Measurements from ENCODE around the gene TBC1D32.
"Not testable (repeated sequence)": the region's sequence is repeated elsewhere in the genome, so short reads cannot be mapped to it uniquely, and the experiment has no call there.

The TBC1D32 gene

GRCh38 chr6:121319112-121319553 lies 15.1 kb downstream of the TBC1D32 start:
- no peak for DNase-seq

- DNase-seq = no peak
Measured at GRCh38 chr6:121314381-121315112, 19.7 kb downstream of the TBC1D32 start.

GRCh38 chr6:121311814-121312213 lies 22.5 kb downstream of the TBC1D32 start:
- DNase-seq = not testable (repeated sequence)

DNA sequence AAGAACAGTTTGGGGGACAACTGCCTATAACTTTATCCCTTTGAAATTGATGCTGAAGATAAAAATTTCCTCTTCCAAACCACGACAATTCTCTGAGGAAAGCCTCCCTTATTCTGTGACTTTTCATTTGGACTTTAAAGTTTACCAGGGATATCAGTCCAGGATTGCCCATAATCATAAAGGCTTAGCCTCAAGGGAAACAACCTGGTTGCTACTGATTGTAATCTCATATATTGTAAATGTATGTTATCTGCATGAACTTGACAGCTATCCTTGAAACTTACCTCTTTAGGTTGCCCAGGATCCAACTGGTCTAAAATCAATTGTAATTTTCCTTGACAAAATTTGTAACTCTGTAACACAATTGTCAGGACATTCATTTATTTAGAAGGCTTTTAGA lies 23.8 kb downstream of the TBC1D32 start:
- no peak for DNase-seq

GRCh38 chr6:121309768-121310469 lies 24.4 kb downstream of the TBC1D32 start:
- no peak for DNase-seq

- DNase-seq = no peak
Measured at GRCh38 chr6:121305957-121306607, 28.2 kb downstream of the TBC1D32 start.

DNA sequence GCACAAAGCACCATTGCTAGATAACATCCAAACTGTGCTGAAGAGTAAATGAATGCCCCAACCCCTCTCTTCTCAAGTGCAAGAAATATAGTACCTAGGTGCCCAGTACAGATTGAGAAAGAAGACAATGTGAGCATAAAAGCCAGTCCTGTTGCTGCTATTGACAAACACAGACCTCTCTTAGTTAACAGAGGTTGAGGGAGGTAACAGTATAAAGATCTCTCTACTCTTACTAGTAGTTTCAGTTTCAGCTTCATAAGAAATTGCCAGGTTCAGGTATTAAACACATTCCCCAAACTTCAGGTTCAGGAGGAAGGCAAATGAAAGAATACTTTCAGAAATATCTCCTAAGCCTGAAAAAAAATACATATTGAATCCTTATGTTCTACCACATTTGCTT lies 31.4 kb downstream of the TBC1D32 start:
- DNase-seq = no peak

DNA sequence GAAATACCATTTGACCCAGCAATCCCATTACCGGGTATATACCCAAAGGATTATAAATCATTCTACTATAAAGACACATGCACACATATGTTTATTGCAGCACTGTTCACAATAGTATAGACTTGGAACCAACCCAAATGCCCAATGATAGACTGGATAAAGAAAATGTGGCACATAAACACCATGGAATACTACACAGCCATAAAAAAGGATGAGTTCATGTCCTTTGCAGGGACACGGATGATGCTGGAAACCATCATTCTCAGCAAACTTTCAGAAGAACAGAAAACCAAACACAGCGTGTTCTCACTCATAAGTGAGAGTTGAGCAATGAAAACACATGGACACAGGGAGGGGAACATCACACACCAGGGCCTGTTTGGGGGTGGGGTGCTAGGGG lies 33.1 kb downstream of the TBC1D32 start:
- DNase-seq = not testable (repeated sequence)

GRCh38 chr6:121297694-121298093 lies 36.6 kb downstream of the TBC1D32 start:
- no peak for DNase-seq

- no peak for DNase-seq
Measured at GRCh38 chr6:121285041-121285440, 49.2 kb downstream of the TBC1D32 start.

GRCh38 chr6:121274666-121275295 lies 59.5 kb downstream of the TBC1D32 start:
- DNase-seq = no peak

- DNase-seq = no peak
Measured at GRCh38 chr6:121263742-121264141, 70.5 kb downstream of the TBC1D32 start.

DNA sequence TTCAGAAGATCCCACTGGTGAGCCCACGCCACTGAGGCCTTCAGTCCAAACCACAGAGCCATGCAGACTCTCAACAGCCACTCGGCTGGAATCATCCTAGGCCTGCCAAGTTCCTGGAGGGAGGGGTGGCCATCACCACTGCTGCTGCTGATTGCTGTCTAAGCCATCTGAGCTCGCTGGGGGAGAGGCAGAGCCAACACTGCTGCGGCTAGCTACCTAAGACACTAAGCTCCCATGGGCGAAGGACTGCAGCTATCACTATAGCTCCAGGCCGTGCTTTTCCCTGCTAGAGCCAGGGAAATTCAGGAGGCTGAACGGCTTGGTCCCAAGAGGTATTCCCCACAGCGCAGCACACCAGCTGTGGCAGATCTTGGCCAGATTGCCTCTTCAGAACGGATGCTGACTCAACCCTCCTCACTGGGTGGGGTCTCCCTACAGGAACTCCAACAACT lies 73.6 kb downstream of the TBC1D32 start:
- no peak for DNase-seq

GRCh38 chr6:121247386-121247785 lies 86.9 kb downstream of the TBC1D32 start:
- DNase-seq = no peak

DNA sequence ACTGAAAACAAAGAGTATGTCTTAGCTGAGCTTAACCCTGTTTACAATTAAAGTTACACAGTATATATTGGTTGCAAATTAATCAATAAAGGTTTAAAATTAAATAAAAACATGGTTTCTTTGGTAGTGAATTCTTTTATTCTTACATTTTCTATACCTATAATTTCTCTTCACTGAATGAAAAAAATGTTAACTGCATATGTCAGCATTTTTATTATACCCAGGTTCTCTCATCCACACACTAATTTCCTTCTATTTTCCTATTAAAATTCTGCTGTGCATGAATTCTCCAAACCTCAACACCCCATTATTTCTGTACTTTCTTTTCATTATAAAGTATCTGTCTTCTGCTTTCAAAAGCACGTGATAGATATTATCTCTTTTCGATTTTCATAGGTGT lies 91.9 kb downstream of the TBC1D32 start:
- no peak for DNase-seq

DNA sequence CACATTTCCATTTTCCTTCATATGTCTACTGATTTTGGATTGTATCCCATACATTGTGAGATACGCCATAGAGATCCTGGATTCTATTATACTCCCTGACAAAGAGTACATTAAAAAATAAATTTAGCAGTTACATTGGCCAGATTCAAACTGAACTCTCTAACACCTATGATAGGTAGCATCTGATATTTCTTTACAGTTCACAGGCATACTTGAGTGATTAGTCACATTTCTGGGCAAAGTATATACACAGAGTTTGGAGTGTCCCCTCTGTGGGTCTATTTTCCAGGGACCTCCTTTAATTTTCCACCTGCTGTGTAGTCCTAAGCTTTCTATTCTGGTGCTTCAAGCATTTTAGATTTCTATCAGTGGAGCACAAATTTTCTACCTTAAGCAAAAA lies 96.4 kb downstream of the TBC1D32 start:
- DNase-seq = no peak

GRCh38 chr6:121236984-121237383 lies 97.3 kb downstream of the TBC1D32 start:
- DNase-seq = no peak

DNA sequence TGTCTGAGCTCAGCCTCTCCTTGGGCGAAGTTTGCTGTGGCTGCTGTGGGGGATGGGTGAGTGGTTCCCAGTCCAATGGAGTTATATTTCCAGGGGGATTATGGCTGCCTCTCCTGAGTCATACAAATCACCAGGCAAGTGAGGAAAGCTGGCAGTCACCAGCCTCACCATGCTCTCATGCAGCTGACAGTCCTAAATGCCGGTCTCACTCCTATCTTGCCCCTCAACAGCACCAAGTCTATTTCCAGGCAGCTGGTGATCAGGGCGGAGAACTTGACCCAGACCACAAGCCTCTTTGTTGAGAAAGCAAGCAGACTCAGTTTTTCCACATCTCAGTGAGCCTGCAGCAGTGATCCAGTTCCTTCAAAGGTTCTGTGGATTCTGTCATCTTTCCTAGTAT lies 98.9 kb downstream of the TBC1D32 start:
- DNase-seq = no peak

- DNase-seq = no peak
Measured at GRCh38 chr6:121223930-121224329, 110.3 kb downstream of the TBC1D32 start.

DNA sequence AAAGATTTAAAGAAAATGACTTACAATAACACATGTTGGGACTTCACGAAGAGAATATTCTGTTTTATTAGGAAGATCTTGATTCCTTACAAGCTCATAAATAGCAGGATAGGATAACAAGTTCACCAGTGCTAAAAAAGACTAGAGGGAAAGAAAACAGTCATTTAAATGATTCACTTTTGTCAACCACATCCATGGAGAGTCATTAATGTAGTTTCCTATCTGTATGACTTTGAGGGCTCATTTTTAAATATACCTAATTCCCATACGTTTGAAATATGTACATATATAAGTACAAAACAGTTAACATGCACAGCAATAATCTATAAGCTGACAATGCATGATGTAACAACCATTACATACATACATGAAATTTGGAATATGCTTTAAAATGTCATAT lies 111.1 kb downstream of the TBC1D32 start:
- DNase-seq = no peak

GRCh38 chr6:121222656-121223055 lies 111.6 kb downstream of the TBC1D32 start:
- peak; percentile 8 for DNase-seq

DNA sequence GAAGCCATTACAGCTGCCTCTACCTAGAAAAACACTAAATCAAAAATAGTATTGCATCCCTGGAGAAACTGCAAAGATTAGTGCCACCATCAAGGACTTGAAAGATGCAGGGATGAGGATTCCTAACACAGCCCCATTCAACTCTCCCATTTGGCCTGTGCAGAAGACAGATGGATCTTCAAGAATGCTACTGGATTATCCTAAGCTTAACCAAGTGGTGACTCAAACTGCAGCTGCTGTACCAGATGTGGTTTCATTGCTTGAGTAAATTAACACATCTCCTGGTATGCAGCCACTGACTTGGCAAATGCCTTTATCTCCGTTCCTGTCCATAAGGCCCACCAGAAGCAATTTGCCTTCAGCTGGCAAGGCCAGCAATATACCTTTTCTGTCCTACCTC lies 117.4 kb downstream of the TBC1D32 start:
- no peak for DNase-seq

- not testable (repeated sequence) for DNase-seq
Measured at GRCh38 chr6:121213341-121213740, 120.9 kb downstream of the TBC1D32 start.

Measured in NCI-H1694 (cell line).